ENCODE results near the gene MCCC2.
"Not testable (repeated sequence)": the region's sequence is repeated elsewhere in the genome, so short reads cannot be mapped to it uniquely, and the experiment has no call there.

MCCC2 gene

GRCh38 chr5:71640408-71640807 lies 53.3 kb downstream of the MCCC2 start:
- WGBS (ENCODE audit: insufficient coverage), result 100% methylated on average over 2 of the region's 3 CpGs
- POLR2A ChIA-PET, result no interaction called here
- CTCF ChIA-PET, result interaction anchor here (0.5 to 1.0 kb wide), 2 partner anchors 13 to 1443 kb away, joined by 3 read pairs; no protein-coding TSS in a partner anchor
- Histone ChIP-seq H3K36me3 (ENCODE audit: control insufficient read depth in 4 of 4, insufficient read depth in 4 of 4, low read length in 3 of 4) (peaks cover 15 to 66% (median 37%) of the 10 kb centered on the region in 4 experiments), H3K9me3 (ENCODE audit: control extremely low read depth in 1 of 5, control insufficient read depth in 4 of 5, insufficient read depth in 2 of 5, low read depth in 1 of 5, low read length in 4 of 5) (peaks cover 0 to 23% (median 2%) of the 10 kb centered on the region in 5 experiments), H3K27me3 (replicated peaks in 2 of 5; ENCODE audit: control insufficient read depth in 4 of 5, insufficient read depth in 5 of 5, low read length in 4 of 5) (no peaks in the 10 kb centered on the region), H3K4me3 (ENCODE audit: control insufficient read depth in 1 of 7, extremely low read depth in 1 of 7, insufficient read depth in 4 of 7, low read depth in 2 of 7, low read length in 6 of 7) (no peak overlapping the region), H3K27ac (ENCODE audit: insufficient read depth in 1 of 2, low read depth in 1 of 2, low read length in 2 of 2, poor library complexity in 1 of 2, severe bottlenecking in 2 of 2) (no peak overlapping the region), H3K4me1 (ENCODE audit: control extremely low read depth in 1 of 4, control insufficient read depth in 4 of 4, insufficient read depth in 4 of 4, low read length in 3 of 4) (no peaks in the 10 kb centered on the region)
- no peak for DNase-seq

GRCh38 chr5:71645030-71645429 lies 57.9 kb downstream of the MCCC2 start:
- WGBS (ENCODE audit: insufficient coverage), result 97% methylated on average over 3 of the region's 3 CpGs
- Histone ChIP-seq H3K27me3 (replicated peaks in 2 of 5; ENCODE audit: control insufficient read depth in 4 of 5, insufficient read depth in 5 of 5, low read length in 4 of 5) (no peaks in the 10 kb centered on the region), H3K36me3 (ENCODE audit: control insufficient read depth in 4 of 4, insufficient read depth in 4 of 4, low read length in 3 of 4) (peaks cover 8 to 64% (median 42%) of the 10 kb centered on the region in 4 experiments), H3K27ac (ENCODE audit: insufficient read depth in 1 of 2, low read depth in 1 of 2, low read length in 2 of 2, poor library complexity in 1 of 2, severe bottlenecking in 2 of 2) (no peak overlapping the region), H3K4me1 (ENCODE audit: control extremely low read depth in 1 of 4, control insufficient read depth in 4 of 4, insufficient read depth in 4 of 4, low read length in 3 of 4) (no peaks in the 10 kb centered on the region), H3K9me3 (ENCODE audit: control extremely low read depth in 1 of 5, control insufficient read depth in 4 of 5, insufficient read depth in 2 of 5, low read depth in 1 of 5, low read length in 4 of 5) (no peaks in the 10 kb centered on the region), H3K4me3 (ENCODE audit: control insufficient read depth in 1 of 7, extremely low read depth in 1 of 7, insufficient read depth in 4 of 7, low read depth in 2 of 7, low read length in 6 of 7) (no peak overlapping the region)
- no peak for DNase-seq
- ChIA-PET POLR2A (no interaction called here), CTCF (no interaction called here)

GRCh38 chr5:71650940-71651339 lies 63.8 kb downstream of the MCCC2 start:
- WGBS (ENCODE audit: insufficient coverage), result 100% methylated on average over 1 of the region's 3 CpGs
- H3K4me1 ChIP-seq (ENCODE audit: control extremely low read depth in 1 of 4, control insufficient read depth in 4 of 4, insufficient read depth in 4 of 4, low read length in 3 of 4); POLR2A ChIA-PET; H3K27me3 ChIP-seq (replicated peaks in 2 of 5; ENCODE audit: control insufficient read depth in 4 of 5, insufficient read depth in 5 of 5, low read length in 4 of 5); H3K27ac ChIP-seq (ENCODE audit: insufficient read depth in 1 of 2, low read depth in 1 of 2, low read length in 2 of 2, poor library complexity in 1 of 2, severe bottlenecking in 2 of 2); CTCF ChIA-PET; H3K9me3 ChIP-seq (ENCODE audit: control extremely low read depth in 1 of 5, control insufficient read depth in 4 of 5, insufficient read depth in 2 of 5, low read depth in 1 of 5, low read length in 4 of 5); DNase-seq; H3K4me3 ChIP-seq (ENCODE audit: control insufficient read depth in 1 of 7, extremely low read depth in 1 of 7, insufficient read depth in 4 of 7, low read depth in 2 of 7, low read length in 6 of 7): not testable (repeated sequence)
- peaks cover 13 to 65% (median 45%) of the 10 kb centered on the region in 4 experiments for H3K36me3 ChIP-seq (ENCODE audit: control insufficient read depth in 4 of 4, insufficient read depth in 4 of 4, low read length in 3 of 4)

- ChIA-PET POLR2A (no interaction called here), CTCF (no interaction called here)
- Histone ChIP-seq H3K4me1 (ENCODE audit: control extremely low read depth in 1 of 4, control insufficient read depth in 4 of 4, insufficient read depth in 4 of 4, low read length in 3 of 4) (no peaks in the 10 kb centered on the region), H3K4me3 (ENCODE audit: control insufficient read depth in 1 of 7, extremely low read depth in 1 of 7, insufficient read depth in 4 of 7, low read depth in 2 of 7, low read length in 6 of 7) (no peak overlapping the region), H3K36me3 (ENCODE audit: control insufficient read depth in 4 of 4, insufficient read depth in 4 of 4, low read length in 3 of 4) (peaks cover 17 to 62% (median 43%) of the 10 kb centered on the region in 4 experiments), H3K9me3 (ENCODE audit: control extremely low read depth in 1 of 5, control insufficient read depth in 4 of 5, insufficient read depth in 2 of 5, low read depth in 1 of 5, low read length in 4 of 5) (no peaks in the 10 kb centered on the region), H3K27me3 (replicated peaks in 2 of 5; ENCODE audit: control insufficient read depth in 4 of 5, insufficient read depth in 5 of 5, low read length in 4 of 5) (no peaks in the 10 kb centered on the region), H3K27ac (ENCODE audit: insufficient read depth in 1 of 2, low read depth in 1 of 2, low read length in 2 of 2, poor library complexity in 1 of 2, severe bottlenecking in 2 of 2) (no peak overlapping the region)
- no CpG with 5 or more reads among the region's 3 CpGs for WGBS (ENCODE audit: insufficient coverage)
- no peak for DNase-seq
These were observed 64.4 kb downstream of the MCCC2 start for GRCh38 chr5:71651579-71651978.

- DNase-seq, result no peak
- H3K27ac ChIP-seq (ENCODE audit: insufficient read depth in 1 of 2, low read depth in 1 of 2, low read length in 2 of 2, poor library complexity in 1 of 2, severe bottlenecking in 2 of 2), result no peak overlapping the region
- no CpG with 5 or more reads among the region's 3 CpGs for WGBS (ENCODE audit: insufficient coverage)
- H3K36me3 ChIP-seq (ENCODE audit: control insufficient read depth in 4 of 4, insufficient read depth in 4 of 4, low read length in 3 of 4), result peaks cover 18 to 61% (median 39%) of the 10 kb centered on the region in 4 experiments
- no peak overlapping the region for H3K4me3 ChIP-seq (ENCODE audit: control insufficient read depth in 1 of 7, extremely low read depth in 1 of 7, insufficient read depth in 4 of 7, low read depth in 2 of 7, low read length in 6 of 7)
- H3K27me3 ChIP-seq (replicated peaks in 2 of 5; ENCODE audit: control insufficient read depth in 4 of 5, insufficient read depth in 5 of 5, low read length in 4 of 5), result no peaks in the 10 kb centered on the region
- ChIA-PET CTCF (no interaction called here), POLR2A (no interaction called here)
- H3K4me1 ChIP-seq (ENCODE audit: control extremely low read depth in 1 of 4, control insufficient read depth in 4 of 4, insufficient read depth in 4 of 4, low read length in 3 of 4), result no peaks in the 10 kb centered on the region
- H3K9me3 ChIP-seq (ENCODE audit: control extremely low read depth in 1 of 5, control insufficient read depth in 4 of 5, insufficient read depth in 2 of 5, low read depth in 1 of 5, low read length in 4 of 5), result no peaks in the 10 kb centered on the region
These were observed 65.2 kb downstream of the MCCC2 start for GRCh38 chr5:71652349-71652748.

GRCh38 chr5:71652803-71653543 lies 65.8 kb downstream of the MCCC2 start:
- POLR2A ChIA-PET, result no interaction called here
- H3K27me3 ChIP-seq (replicated peaks in 2 of 5; ENCODE audit: control insufficient read depth in 4 of 5, insufficient read depth in 5 of 5, low read length in 4 of 5), result no peaks in the 10 kb centered on the region
- H3K27ac ChIP-seq (ENCODE audit: insufficient read depth in 1 of 2, low read depth in 1 of 2, low read length in 2 of 2, poor library complexity in 1 of 2, severe bottlenecking in 2 of 2), result no peak overlapping the region
- H3K4me3 ChIP-seq (ENCODE audit: control insufficient read depth in 1 of 7, extremely low read depth in 1 of 7, insufficient read depth in 4 of 7, low read depth in 2 of 7, low read length in 6 of 7), result no peak overlapping the region
- 50% methylated on average over 4 of the region's 9 CpGs for WGBS (ENCODE audit: insufficient coverage)
- H3K36me3 ChIP-seq (ENCODE audit: control insufficient read depth in 4 of 4, insufficient read depth in 4 of 4, low read length in 3 of 4), result peaks cover 20 to 61% (median 41%) of the 10 kb centered on the region in 4 experiments
- CTCF ChIA-PET, result interaction anchor here (0.7 kb wide), 1 partner anchor 13 kb away, joined by 3 read pairs; no protein-coding TSS in a partner anchor
- no peaks in the 10 kb centered on the region for H3K4me1 ChIP-seq (ENCODE audit: control extremely low read depth in 1 of 4, control insufficient read depth in 4 of 4, insufficient read depth in 4 of 4, low read length in 3 of 4)
- no peaks in the 10 kb centered on the region for H3K9me3 ChIP-seq (ENCODE audit: control extremely low read depth in 1 of 5, control insufficient read depth in 4 of 5, insufficient read depth in 2 of 5, low read depth in 1 of 5, low read length in 4 of 5)
- no peak for DNase-seq

- ChIA-PET CTCF (no interaction called here), POLR2A (no interaction called here)
- H3K36me3 ChIP-seq (ENCODE audit: control insufficient read depth in 4 of 4, insufficient read depth in 4 of 4, low read length in 3 of 4), result peaks cover 6 to 27% (median 15%) of the 10 kb centered on the region in 4 experiments
- H3K9me3 ChIP-seq (ENCODE audit: control extremely low read depth in 1 of 5, control insufficient read depth in 4 of 5, insufficient read depth in 2 of 5, low read depth in 1 of 5, low read length in 4 of 5), result no peaks in the 10 kb centered on the region
- H3K27ac ChIP-seq (ENCODE audit: insufficient read depth in 1 of 2, low read depth in 1 of 2, low read length in 2 of 2, poor library complexity in 1 of 2, severe bottlenecking in 2 of 2), result no peak overlapping the region
- no peaks in the 10 kb centered on the region for H3K27me3 ChIP-seq (replicated peaks in 2 of 5; ENCODE audit: control insufficient read depth in 4 of 5, insufficient read depth in 5 of 5, low read length in 4 of 5)
- H3K4me1 ChIP-seq (ENCODE audit: control extremely low read depth in 1 of 4, control insufficient read depth in 4 of 4, insufficient read depth in 4 of 4, low read length in 3 of 4), result no peaks in the 10 kb centered on the region
- WGBS (ENCODE audit: insufficient coverage), result 100% methylated on average over 1 of the region's 3 CpGs
- H3K4me3 ChIP-seq (ENCODE audit: control insufficient read depth in 1 of 7, extremely low read depth in 1 of 7, insufficient read depth in 4 of 7, low read depth in 2 of 7, low read length in 6 of 7), result no peak overlapping the region
- DNase-seq, result peak; percentile 2 to 21 (median 13)
These were observed 71.9 kb downstream of the MCCC2 start for GRCh38 chr5:71658916-71659662.
